Measurements from ENCODE around the gene SLIT3.

Gene SLIT3

DNA sequence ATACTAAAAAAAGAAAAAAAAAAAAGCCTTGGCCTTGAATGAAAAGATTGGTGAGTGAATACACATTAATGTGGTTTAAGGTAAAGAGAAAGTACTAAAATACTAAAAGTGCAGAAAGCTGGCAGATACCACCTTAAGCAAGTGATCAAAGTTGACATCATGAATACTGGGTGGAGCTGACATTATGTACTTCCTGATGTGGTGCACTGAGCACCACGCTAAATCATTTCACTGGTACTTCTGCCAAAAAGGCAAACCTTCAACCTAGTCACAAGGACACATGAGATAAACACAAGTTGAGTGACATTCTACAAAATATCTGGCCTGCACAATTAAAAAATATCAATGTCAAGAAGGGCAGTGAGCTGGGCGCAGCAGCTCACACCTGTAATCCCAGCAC, 687.9 kb downstream of the SLIT3 start:
- no peak for DNase-seq
- no peaks in the 10 kb centered on the region for H3K36me3 ChIP-seq (ENCODE audit: control insufficient read depth, insufficient read depth, low read length)
- no peaks in the 10 kb centered on the region for H3K9me3 ChIP-seq (ENCODE audit: control insufficient read depth, low read length)
- H3K27ac ChIP-seq (ENCODE audit: insufficient read depth, low read length, poor library complexity, severe bottlenecking): no peak overlapping the region
- H3K4me3 ChIP-seq (ENCODE audit: insufficient read depth, low read depth, low read length, poor library complexity, severe bottlenecking): no peak overlapping the region
- no peaks in the 10 kb centered on the region for H3K4me1 ChIP-seq (ENCODE audit: control insufficient read depth, insufficient read depth, low read length, poor library complexity, severe bottlenecking)
- no peaks in the 10 kb centered on the region for H3K27me3 ChIP-seq (replicated peaks; ENCODE audit: control insufficient read depth, insufficient read depth, low read length, poor library complexity, severe bottlenecking)

DNA sequence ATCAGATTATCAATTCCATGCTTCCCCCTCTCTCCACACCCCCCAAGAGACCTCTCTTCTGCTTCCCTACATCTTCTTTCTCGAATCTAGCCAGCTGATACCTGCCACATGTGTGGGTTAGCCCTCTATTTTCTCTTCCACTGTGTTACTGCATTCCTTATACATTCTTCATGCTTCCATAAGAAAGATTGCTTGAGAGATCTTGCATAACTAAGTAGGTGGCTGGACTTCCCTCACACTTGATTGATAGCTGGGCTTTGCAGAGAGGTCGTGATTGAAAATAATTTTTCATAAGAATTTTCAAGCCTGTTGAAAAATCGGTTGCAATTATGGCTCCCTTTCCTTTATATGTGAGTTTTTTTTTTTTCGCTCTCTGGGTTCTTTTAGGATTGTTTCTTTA, 688.8 kb downstream of the SLIT3 start:
- H3K9me3 ChIP-seq (ENCODE audit: control insufficient read depth, low read length): no peaks in the 10 kb centered on the region
- no peak overlapping the region for H3K27ac ChIP-seq (ENCODE audit: insufficient read depth, low read length, poor library complexity, severe bottlenecking)
- H3K4me1 ChIP-seq (ENCODE audit: control insufficient read depth, insufficient read depth, low read length, poor library complexity, severe bottlenecking): no peaks in the 10 kb centered on the region
- no peaks in the 10 kb centered on the region for H3K36me3 ChIP-seq (ENCODE audit: control insufficient read depth, insufficient read depth, low read length)
- no peak for DNase-seq
- H3K4me3 ChIP-seq (ENCODE audit: insufficient read depth, low read depth, low read length, poor library complexity, severe bottlenecking): no peak overlapping the region
- H3K27me3 ChIP-seq (replicated peaks; ENCODE audit: control insufficient read depth, insufficient read depth, low read length, poor library complexity, severe bottlenecking): no peaks in the 10 kb centered on the region
